ENCODE results near the gene ADAP1. TPM values are rescaled to one million over a fixed set of nuclear protein-coding genes. Genes with fewer than 3 reads are reported as not detected.
A peak's percentile ranks its signal among the peaks of the same experiment; 100 is the strongest.
"Not testable (repeated sequence)": the region's sequence is repeated elsewhere in the genome, so short reads cannot be mapped to it uniquely, and the experiment has no call there.

ADAP1 gene
- total RNA-seq, 1 experiment from 2014 or later, result 77.6 TPM

DNA sequence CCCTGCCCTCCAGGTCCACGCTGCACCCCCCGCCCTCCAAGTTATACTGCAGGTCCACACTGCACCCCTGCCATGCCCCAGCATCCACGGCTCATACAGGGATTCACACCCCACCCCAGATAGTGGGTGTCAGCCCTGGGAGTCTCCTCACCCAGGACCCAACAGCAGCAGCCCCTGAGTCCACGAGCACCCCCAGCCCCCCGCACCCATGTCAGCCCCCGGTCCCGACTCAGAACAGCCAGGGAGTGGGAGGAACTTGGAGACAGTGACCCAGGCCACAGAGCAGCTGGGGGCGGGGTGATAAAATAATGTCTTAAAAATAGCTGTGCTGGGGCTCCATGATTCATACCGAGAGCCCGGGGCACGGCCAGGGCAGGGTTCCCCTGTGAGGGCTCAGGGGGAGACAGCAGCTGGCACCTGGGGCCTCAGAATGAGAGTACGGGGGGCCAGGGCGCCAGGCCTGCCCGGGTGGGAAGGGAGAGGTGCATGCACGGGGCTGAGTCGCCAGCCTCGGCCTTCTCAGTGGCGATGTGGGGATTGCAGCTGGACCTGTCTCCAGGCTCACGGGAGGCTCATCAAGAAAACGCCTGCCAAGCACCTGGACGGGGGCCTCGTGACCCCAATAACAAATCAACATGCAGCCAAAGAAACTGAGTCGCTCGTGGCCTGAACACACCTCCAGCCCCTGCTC is 29.8 kb downstream of the ADAP1 start:
- peaks cover 8% of the 10 kb centered on the region for H3K4me1 Mint-ChIP-seq (ENCODE audit: low read depth, unreplicated experiment)
- peak in 1 of 2 experiments; percentile 37 for DNase-seq
- H3K27me3 Mint-ChIP-seq (ENCODE audit: insufficient read depth, unreplicated experiment), result no peaks in the 10 kb centered on the region
- Histone ChIP-seq H3K36me3 (ENCODE audit: control insufficient read depth, insufficient read depth, low read length) (peaks cover 1% of the 10 kb centered on the region), H3K4me1 (peaks cover 11% of the 10 kb centered on the region; the same call in 1 of the 2 replicates), H3K27me3 (replicated peaks; ENCODE audit: control insufficient read depth, insufficient read depth, low read length) (no peaks in the 10 kb centered on the region), H3K4me3 (ENCODE audit: low read depth, low read length) (no peak overlapping the region), H3K9me3 (no peaks in the 10 kb centered on the region)
- TF ChIP-seq, protein P1, sequence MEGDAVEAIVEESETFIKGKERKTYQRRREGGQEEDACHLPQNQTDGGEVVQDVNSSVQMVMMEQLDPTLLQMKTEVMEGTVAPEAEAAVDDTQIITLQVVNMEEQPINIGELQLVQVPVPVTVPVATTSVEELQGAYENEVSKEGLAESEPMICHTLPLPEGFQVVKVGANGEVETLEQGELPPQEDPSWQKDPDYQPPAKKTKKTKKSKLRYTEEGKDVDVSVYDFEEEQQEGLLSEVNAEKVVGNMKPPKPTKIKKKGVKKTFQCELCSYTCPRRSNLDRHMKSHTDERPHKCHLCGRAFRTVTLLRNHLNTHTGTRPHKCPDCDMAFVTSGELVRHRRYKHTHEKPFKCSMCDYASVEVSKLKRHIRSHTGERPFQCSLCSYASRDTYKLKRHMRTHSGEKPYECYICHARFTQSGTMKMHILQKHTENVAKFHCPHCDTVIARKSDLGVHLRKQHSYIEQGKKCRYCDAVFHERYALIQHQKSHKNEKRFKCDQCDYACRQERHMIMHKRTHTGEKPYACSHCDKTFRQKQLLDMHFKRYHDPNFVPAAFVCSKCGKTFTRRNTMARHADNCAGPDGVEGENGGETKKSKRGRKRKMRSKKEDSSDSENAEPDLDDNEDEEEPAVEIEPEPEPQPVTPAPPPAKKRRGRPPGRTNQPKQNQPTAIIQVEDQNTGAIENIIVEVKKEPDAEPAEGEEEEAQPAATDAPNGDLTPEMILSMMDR (IDR thresholded peaks at IDR 0.05; ENCODE audit: insufficient read depth in 1 of 2, low read depth in 1 of 2, low read length in 1 of 2, severe bottlenecking in 1 of 2, unreplicated experiment in 1 of 2), result no peak
- BruUV-seq (replicated peaks), result no TSS peak
- ChIA-PET POLR2A (no interaction called here), CTCF (no interaction called here)
- H3K4me3 Mint-ChIP-seq (ENCODE audit: unreplicated experiment), result no peak overlapping the region
- H3K36me3 Mint-ChIP-seq (ENCODE audit: insufficient read depth, unreplicated experiment), result peaks cover 10% of the 10 kb centered on the region
- intact Hi-C loops (cut with micrococcal nuclease; ENCODE audit: unreplicated experiment), result no loop called here
- H3K27ac Mint-ChIP-seq (ENCODE audit: unreplicated experiment), result no peak overlapping the region
- no peaks in the 10 kb centered on the region for H3K9me3 Mint-ChIP-seq (ENCODE audit: unreplicated experiment)

DNA sequence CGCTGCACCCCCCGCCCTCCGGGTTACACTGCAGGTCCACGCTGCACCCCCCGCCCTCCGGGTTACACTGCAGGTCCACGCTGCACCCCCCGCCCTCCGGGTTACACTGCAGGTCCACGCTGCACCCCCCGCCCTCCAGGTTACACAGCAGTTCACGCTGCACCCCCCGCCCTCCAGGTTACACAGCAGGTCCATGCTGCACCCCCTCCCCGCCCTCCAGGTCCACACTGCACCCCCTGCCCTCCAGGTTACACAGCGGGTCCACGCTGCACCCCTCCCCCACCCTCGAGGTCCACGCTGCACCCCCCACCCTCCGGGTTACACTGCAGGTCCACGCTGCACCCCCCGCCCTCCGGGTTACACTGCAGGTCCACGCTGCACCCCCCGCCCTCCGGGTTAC is 30.4 kb downstream of the ADAP1 start:
- H3K4me3 Mint-ChIP-seq (ENCODE audit: unreplicated experiment); POLR2A ChIA-PET; BruUV-seq (replicated peaks); H3K9me3 Mint-ChIP-seq (ENCODE audit: unreplicated experiment); H3K36me3 ChIP-seq (ENCODE audit: control insufficient read depth, insufficient read depth, low read length); H3K27me3 Mint-ChIP-seq (ENCODE audit: insufficient read depth, unreplicated experiment); CTCF ChIA-PET; H3K27me3 ChIP-seq (replicated peaks; ENCODE audit: control insufficient read depth, insufficient read depth, low read length); H3K9me3 ChIP-seq; H3K4me3 ChIP-seq (ENCODE audit: low read depth, low read length); H3K27ac Mint-ChIP-seq (ENCODE audit: unreplicated experiment); intact Hi-C loops (cut with micrococcal nuclease; ENCODE audit: unreplicated experiment): not testable (repeated sequence)
- DNase-seq, result peak in 1 of 2 experiments; percentile 28
- H3K4me1 ChIP-seq, result peaks cover 11% of the 10 kb centered on the region; the same call in 1 of the 2 replicates
- Mint-ChIP-seq H3K36me3 (ENCODE audit: insufficient read depth, unreplicated experiment) (peaks cover 16% of the 10 kb centered on the region), H3K4me1 (ENCODE audit: low read depth, unreplicated experiment) (peaks cover 14% of the 10 kb centered on the region)

DNA sequence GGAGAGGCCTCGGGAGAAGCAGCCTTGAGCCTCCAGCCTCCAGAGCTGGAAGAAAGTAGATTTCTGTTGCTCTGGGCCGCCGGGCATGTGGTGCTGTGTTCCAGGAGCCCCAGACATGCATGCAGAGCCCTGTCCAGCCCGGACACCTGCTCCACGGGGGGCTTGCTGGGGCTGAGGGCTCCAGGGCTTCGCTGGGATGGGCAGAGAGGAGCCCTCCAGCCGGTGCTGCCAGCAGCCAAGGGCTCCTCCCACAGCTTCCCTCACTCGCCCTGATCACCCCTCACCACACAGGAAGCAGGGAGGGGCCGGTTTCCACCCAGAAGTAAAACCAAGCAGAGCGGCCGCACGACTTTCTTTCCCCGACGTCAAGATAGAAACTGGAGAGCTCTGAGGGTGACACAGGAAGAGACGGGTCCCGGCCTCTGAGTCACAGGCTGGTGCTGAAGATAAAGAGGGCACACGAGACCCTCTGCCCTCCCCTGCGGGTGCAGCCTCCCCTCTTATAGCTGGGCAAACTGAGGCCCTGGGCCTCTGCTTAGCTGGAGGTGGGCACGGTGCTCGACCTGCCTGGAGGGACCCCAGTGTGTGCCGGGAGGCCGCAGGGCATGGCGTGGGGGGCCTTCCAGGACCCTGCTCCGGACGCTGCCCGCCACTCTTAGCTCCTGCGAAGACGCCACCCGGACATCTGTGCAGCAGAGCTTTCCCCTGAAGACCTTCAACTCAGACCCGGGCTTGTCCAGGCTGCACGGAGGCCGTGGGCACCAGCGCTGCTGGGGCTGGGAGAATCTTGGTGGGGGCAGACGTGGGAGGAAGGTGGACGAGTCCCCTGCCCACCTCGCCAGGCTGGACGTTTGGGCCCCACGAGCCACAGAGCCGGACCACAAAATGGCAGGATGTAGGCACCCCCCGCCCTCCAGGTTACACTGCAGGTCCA is 31.1 kb downstream of the ADAP1 start:
- Mint-ChIP-seq H3K27ac (ENCODE audit: unreplicated experiment) (no peak overlapping the region), H3K4me3 (ENCODE audit: unreplicated experiment) (no peak overlapping the region), H3K27me3 (ENCODE audit: insufficient read depth, unreplicated experiment) (no peaks in the 10 kb centered on the region), H3K9me3 (ENCODE audit: unreplicated experiment) (no peaks in the 10 kb centered on the region), H3K4me1 (ENCODE audit: low read depth, unreplicated experiment) (peaks cover 14% of the 10 kb centered on the region), H3K36me3 (ENCODE audit: insufficient read depth, unreplicated experiment) (peaks cover 16% of the 10 kb centered on the region)
- Histone ChIP-seq H3K36me3 (ENCODE audit: control insufficient read depth, insufficient read depth, low read length) (peaks cover 1% of the 10 kb centered on the region), H3K4me3 (ENCODE audit: low read depth, low read length) (no peak overlapping the region), H3K27me3 (replicated peaks; ENCODE audit: control insufficient read depth, insufficient read depth, low read length) (no peaks in the 10 kb centered on the region), H3K4me1 (peaks cover 11% of the 10 kb centered on the region; the same call in 1 of the 2 replicates), H3K9me3 (no peaks in the 10 kb centered on the region)
- ChIA-PET POLR2A (no interaction called here), CTCF (no interaction called here)
- TF ChIP-seq, protein P1 (IDR thresholded peaks at IDR 0.05; ENCODE audit: insufficient read depth in 1 of 2, low read depth in 1 of 2, low read length in 1 of 2, severe bottlenecking in 1 of 2, unreplicated experiment in 1 of 2), result no peak
- DNase-seq, result peak in 1 of 2 experiments; percentile 30
- no TSS peak for BruUV-seq (replicated peaks)
- intact Hi-C loops (cut with micrococcal nuclease; ENCODE audit: unreplicated experiment), result no loop called here

All from Caco-2 (cell line).